NCI-H748 (cell line): ENCODE measurements around the gene MRGPRF.
"Not testable (repeated sequence)": the region's sequence is repeated elsewhere in the genome, so short reads cannot be mapped to it uniquely, and the experiment has no call there.

Experiments
- DNase-seq: peaks from one replicate; lab custom pipeline; 2025; ENCODE audit not compliant: unreplicated experiment; lab: John Stamatoyannopoulos, UW

MRGPRF gene

GRCh38 chr11:68990995-68991780 lies 21.9 kb downstream of the MRGPRF start:
- DNase-seq: no peak

- no peak for DNase-seq
Observed at GRCh38 chr11:68989936-68990606, 23.0 kb downstream of the MRGPRF start.

- DNase-seq: no peak
Observed at GRCh38 chr11:68988491-68988890, 24.6 kb downstream of the MRGPRF start.

- DNase-seq: no peak
Observed at GRCh38 chr11:68987211-68987610, 25.8 kb downstream of the MRGPRF start.

- no peak for DNase-seq
Observed at GRCh38 chr11:68983801-68984200, 29.2 kb downstream of the MRGPRF start.

GRCh38 chr11:68982134-68982533 lies 30.9 kb downstream of the MRGPRF start:
- DNase-seq: no peak

GRCh38 chr11:68980776-68981065 lies 32.3 kb downstream of the MRGPRF start, which contains the start of gene MRGPRD:
MRGPRD (minus strand) TSS chr11:68980986; CDS start chr11:68980986, 0 bp downstream.
- DNase-seq: no peak

GRCh38 chr11:68979931-68980775 lies 32.9 kb downstream of the MRGPRF start:
- DNase-seq: no peak

- DNase-seq: no peak
Observed at GRCh38 chr11:68978931-68979594, 34.0 kb downstream of the MRGPRF start.

GRCh38 chr11:68978626-68978930 lies 34.5 kb downstream of the MRGPRF start:
- no peak for DNase-seq

GRCh38 chr11:68977781-68978625 lies 35.0 kb downstream of the MRGPRF start:
- DNase-seq: no peak

- no peak for DNase-seq
Observed at GRCh38 chr11:68976563-68976962, 36.5 kb downstream of the MRGPRF start.

- no peak for DNase-seq
Observed at GRCh38 chr11:68976095-68976494, 37.0 kb downstream of the MRGPRF start.

- no peak for DNase-seq
Observed at GRCh38 chr11:68974421-68975194, 38.4 kb downstream of the MRGPRF start.

GRCh38 chr11:68973706-68974105 lies 39.3 kb downstream of the MRGPRF start:
- DNase-seq: not testable (repeated sequence)

GRCh38 chr11:68973219-68973618 lies 39.8 kb downstream of the MRGPRF start:
- no peak for DNase-seq

- DNase-seq: no peak
Observed at GRCh38 chr11:68970921-68971636, 42.0 kb downstream of the MRGPRF start.

- no peak for DNase-seq
Observed at GRCh38 chr11:68969386-68969785, 43.7 kb downstream of the MRGPRF start.
